HG03442 (cell line): ENCODE data around the gene ZNF791.
"Not testable (repeated sequence)": the region's sequence is repeated elsewhere in the genome, so short reads cannot be mapped to it uniquely, and the experiment has no call there.

Experiments used
- ATAC-seq: cut with Tn5 transposase; IDR thresholded peaks from one replicate; pipeline ENCODE4 v1.9.1; 2021; ENCODE audit warnings: mild to moderate bottlenecking, moderate library complexity; ENCODE audit not compliant: unreplicated experiment

Gene ZNF791

GRCh38 chr19:12665671-12666264 is 55.0 kb downstream of the ZNF791 start:
- no peak for ATAC-seq

DNA sequence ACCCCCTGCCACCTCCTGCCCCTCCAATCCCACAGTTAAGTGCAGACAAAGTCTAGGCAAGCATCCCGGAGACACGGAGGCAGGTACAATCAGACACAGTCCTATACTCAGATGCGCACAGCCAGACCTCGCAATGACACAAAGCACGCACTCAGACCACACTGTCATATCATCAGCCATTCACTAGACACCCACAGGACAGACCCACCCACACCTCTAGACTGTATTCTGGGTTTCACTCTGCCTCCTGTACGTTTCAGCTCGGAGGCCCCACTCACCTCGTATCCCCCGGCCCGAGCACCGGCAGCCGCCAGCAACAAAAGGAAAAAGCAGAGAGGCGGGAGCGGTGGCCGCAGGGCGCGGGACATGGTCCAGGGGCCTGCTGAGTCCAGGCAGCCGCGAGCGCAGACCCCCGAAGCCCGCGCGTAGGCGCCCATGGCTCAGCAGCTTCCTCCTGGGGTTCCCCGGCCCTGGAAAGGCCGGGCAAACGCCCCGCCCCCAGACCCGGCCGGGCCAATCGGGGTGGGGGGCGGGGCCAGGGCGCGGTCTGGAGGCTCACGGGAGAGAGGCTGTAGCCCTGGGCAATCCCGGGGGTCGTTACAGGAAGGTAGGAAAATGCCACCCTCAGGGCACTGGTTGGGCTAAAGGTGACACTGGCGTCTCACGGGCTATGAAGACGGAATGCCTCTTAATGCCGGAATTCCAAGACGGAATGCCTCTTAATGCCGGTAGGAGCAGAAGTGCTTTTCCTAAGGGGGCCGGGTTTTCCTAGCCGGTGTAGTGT is 55.7 kb downstream of the ZNF791 start, which contains the start of the genes MAN2B1 and WDR83:
MAN2B1 (minus strand) TSS at position 478 of the 784 bp plus-strand sequence; CDS start at position 437, 41 bp downstream.
WDR83 (plus strand) TSS at position 543 of the 784 bp plus-strand sequence. CDS start 2,984 bp downstream, outside the sequence.
- ATAC-seq, result peak; percentile 41

DNA sequence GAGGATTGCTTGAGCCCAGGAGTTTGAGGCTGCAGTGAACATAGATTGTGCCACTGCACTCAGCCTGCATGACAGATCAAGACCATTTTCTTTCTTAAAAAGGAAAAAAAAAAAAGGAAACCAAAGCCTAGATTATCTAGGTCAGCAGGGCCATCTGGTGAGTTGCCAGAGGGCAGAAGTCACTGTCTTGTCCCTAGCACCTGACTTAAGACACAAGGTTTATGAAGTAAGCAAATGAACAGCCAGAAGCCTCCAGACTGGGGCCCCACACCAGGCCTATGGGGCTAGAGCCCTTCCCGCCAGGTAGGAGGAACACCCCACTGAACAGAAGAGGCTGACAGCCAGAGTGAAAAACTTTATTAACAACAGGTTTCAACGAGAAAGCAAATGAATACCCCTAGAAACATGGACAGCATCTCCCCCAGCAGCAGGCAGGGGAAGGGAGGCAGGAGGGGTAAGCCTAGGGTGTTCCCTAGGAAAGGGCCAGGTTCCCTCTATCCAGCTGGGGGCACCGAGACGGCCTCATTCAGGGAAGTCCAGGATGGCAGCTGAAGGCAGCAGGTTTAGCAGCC is 57.1 kb downstream of the ZNF791 start:
- no peak for ATAC-seq

DNA sequence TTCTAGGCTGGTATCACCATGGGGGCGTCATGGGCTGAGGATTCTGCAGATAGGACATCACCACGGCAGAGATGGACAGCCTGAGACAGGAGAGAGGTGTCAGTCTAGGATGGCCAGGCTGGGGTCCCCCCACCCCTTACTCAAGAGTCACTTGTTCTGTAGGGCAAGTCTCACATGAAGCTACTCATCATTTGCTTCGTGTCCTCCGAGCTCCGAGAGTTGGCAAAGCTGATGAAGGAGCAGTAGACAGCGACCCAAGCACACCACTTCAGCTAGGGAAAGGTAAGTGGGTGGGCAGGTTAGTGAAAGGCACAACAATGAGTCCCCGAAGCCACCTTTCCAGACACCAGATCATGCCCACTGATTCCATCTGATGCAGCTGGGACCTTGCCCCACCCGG is 57.6 kb downstream of the ZNF791 start:
- ATAC-seq, result no peak

DNA sequence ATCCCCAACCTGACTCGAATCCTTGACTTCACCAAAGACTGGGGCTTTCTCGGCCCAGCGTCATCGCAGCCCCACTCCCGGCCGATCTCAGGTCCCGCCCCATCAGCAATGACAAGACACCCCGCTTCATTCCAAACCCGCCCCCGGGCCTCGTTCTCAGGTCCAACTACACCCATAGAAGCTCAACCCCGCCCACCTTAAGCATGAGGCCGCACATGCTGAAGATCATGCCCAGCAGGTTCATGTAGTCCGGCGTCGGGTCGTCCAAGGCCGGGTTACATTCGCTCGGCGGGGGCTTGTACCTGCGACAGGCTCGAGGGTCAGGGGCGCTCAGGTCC is 58.2 kb downstream of the ZNF791 start:
- no peak for ATAC-seq

DNA sequence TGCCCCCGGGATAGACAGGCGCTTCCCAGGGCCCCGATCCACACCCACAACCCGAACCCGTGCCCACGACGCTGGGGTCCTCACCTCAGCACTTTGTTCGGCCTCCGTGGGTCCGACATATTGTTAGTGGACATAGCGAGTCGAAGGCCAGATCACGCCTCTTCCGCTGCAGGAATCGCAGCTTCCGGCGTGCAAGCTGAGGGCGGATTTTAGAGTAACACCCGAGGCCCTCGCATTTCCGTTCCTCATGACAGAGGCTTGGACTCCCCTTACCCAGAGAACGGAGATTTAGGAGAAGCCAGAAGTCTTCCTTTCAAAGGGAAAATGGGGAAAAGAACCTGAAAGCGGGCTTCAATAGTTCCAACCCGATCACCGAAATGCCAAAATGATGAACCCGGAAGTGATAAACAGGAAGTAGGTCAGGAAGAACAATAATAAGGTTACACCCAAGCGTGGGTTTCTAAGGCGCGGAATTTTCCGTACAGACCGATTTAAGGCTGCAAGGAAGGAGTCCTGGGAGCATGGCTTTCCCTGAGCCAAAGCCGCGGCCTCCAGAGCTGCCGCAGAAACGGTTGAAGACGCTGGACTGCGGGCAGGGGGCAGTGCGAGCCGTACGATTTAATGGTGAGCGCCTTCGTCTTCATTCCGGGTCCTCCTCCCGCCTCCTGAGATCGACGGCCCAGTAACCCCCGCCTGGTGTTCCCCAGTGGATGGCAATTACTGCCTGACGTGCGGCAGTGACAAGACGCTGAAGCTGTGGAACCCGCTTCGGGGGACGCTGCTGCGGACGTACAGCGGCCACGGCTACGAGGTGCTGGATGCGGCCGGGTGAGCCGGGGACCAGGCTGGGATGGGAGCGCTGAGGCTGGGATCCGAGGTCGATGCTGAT is 58.8 kb downstream of the ZNF791 start:
- no peak for ATAC-seq

GRCh38 chr19:12670159-12670928 is 59.6 kb downstream of the ZNF791 start:
- no peak for ATAC-seq

- no peak for ATAC-seq
Observed at GRCh38 chr19:12672744-12673143, 62.0 kb downstream of the ZNF791 start.

DNA sequence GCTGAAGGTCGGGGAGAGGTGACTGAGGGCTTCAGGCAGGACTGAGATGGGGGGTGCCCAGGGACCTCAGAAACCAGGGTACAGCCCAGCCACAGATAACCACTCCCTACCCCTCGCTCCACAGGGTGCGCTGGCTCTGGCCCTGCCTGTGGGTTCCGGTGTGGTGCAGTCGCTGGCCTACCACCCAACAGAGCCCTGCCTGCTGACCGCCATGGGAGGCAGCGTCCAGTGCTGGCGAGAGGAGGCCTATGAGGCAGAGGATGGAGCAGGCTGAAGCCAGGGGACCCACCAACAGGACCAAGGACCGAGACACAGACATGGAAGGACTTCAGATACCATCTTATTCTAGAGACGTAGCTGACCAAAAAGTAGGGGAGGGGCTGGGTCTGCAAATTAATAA is 64.7 kb downstream of the ZNF791 start:
- no peak for ATAC-seq

DNA sequence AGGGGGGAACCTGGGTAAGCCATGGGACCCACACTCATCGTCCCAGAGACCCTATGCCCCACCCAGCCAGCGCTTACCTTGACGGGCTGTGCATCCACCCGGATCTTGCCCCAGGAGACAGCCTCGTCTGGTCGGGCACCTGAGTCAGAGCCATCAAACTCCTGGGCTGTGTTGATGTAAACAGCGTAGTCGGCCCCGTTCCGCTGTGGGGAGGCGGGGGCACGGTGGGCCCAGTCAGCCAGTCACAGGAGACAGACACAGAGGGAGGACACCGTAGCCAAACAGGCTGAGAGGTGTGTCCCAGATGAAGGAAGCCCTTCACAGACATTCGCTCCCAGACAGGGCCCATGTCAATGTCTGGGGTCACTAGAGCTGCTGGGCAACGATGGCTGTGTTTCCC is 65.2 kb downstream of the ZNF791 start:
- ATAC-seq, result no peak

GRCh38 chr19:12676384-12676792 is 65.7 kb downstream of the ZNF791 start:
- ATAC-seq, result no peak

DNA sequence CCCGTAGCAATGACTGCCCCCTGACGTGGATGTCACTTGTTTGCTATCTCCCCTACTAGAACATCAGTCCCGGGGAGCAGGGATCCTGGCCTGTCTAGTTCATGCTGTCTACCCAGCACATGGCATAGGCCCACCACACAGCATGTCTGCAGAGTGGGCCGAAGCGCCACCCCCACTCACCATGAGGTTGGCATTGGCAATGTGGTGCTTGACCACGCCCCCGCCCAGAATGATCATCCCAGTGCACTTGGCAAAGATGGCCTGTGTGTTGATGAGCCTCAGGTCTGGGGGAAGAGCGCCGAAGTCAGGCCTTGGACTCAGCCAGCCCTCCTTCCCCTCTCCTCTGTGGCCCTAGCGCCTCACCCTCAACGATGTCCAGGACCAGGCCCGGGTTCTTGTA is 66.2 kb downstream of the ZNF791 start:
- no peak for ATAC-seq

GRCh38 chr19:12678039-12678438 is 67.3 kb downstream of the ZNF791 start:
- ATAC-seq, result not testable (repeated sequence)

DNA sequence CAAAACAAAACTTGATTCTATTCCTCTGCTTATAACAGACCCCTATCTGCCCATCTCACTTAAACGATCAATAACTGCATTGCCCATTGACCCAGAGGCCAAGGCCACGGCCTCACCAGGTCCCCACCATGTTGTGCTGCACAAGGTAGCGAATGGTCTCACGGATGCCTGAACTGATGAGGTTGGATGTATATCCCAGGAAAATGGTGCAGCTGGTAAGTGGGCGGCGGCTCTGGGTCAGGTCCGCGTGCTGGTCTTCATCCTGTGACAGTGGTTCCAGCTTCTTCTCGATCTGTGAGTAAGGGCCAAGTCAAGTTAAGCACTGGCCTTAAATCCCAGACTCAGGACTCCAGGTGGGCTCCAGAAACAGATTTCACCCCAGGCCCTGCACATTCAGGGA is 69.3 kb downstream of the ZNF791 start:
- no peak for ATAC-seq

DNA sequence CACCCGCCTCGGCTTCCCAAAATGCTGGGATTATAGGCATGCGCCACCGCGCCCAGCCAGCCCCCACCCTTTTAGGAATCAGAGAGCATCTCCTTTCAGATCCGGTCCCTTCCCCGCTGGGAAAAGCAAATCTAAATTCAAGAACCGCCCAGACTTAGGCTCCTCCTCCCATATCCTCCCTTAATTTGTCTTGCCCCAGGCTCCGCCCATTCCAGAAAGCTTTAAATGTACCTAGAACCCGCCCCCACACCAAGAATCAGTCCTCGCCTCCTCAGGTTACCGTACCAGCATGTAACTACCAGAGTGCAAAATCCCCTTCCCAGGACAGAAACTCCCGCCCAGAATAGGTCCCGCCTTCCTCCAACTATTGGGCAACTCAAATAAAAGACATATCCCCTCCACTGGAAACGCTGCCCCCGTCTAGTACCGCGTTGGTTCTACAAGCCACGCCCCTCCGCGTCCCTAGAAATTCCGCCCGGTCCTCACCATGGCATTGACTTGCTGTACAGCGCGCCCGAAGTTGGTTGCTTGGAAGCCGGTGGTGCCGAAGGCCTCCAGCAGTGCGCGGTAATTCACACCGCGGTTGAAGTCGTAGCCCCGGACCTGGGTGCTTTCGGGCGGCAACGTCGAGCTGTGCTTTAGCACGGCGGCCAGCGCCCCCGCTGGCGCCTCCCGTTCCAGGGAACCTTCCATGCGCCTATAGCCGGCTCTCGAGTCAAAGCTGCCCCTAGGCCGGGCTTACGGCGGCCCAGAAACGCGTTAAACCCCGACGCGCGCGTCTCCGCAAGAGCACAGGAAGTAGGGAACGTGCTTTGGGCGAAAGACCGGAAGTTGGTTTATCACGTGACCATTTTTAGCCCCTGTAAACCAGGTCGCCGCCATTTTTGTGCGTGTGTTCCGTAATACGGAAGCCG is 70.6 kb downstream of the ZNF791 start, which contains the start of gene DHPS:
DHPS (minus strand) TSS at position 807 of the 914 bp plus-strand sequence; CDS start at position 693, 114 bp downstream.
- ATAC-seq, result peak; percentile 67
